CD14-positive monocyte (primary cell): ENCODE measurements around the gene KBTBD12. TPM values are rescaled to one million over a fixed set of nuclear protein-coding genes. Genes with fewer than 3 reads are reported as not detected.
"Not testable (repeated sequence)": the region's sequence is repeated elsewhere in the genome, so short reads cannot be mapped to it uniquely, and the experiment has no call there.

Experiments used
- DNase-seq, 3 donors: peaks; one replicate each; pipeline ENCODE4 v3.0.0-alpha.2; 2011 to 2022
- H2AFZ ChIP-seq: 2 replicates; pipeline ENCODE4 v1.6.0; 2012; ENCODE audit warnings: mild to moderate bottlenecking, low read depth, low read length, inconsistent platforms; ENCODE audit not compliant: insufficient read depth, poor library complexity, severe bottlenecking
- H3K27ac ChIP-seq, 2 donors: 1 replicate in 1 of 2; 2 replicates in 1 of 2; pipeline ENCODE4 v1.5.1; 2012 to 2013; ENCODE audit warnings: low read length in 2 of 2, control low read depth in 1 of 2, inconsistent platforms in 1 of 2, low read depth in 1 of 2, mild to moderate bottlenecking in 1 of 2
- H3K27me3 ChIP-seq, 2 donors: one replicate each; pipeline versions ENCODE4 v1.6.0 to v1.6.1; 2011 to 2013; ENCODE audit warnings: low read length in 2 of 2; ENCODE audit not compliant: control insufficient read depth in 2 of 2, insufficient read depth in 2 of 2
- H3K36me3 ChIP-seq, 2 donors: replicated peaks in 1 of 2; 1 replicate in 1 of 2; 2 replicates in 1 of 2; pipeline versions ENCODE4 v1.5.1 to v1.6.1; 2012 to 2013; ENCODE audit warnings: low read length in 2 of 2, control low read depth in 1 of 2, inconsistent platforms in 1 of 2, mild to moderate bottlenecking in 1 of 2; ENCODE audit not compliant: insufficient read depth in 2 of 2, control insufficient read depth in 1 of 2
- H3K4me1 ChIP-seq, 2 donors: 1 replicate in 1 of 2; 2 replicates in 1 of 2; pipeline versions ENCODE4 v1.5.1 to v1.6.1; 2012 to 2013; ENCODE audit warnings: low read length in 2 of 2, control low read depth in 1 of 2, inconsistent platforms in 1 of 2, mild to moderate bottlenecking in 1 of 2, moderate library complexity in 1 of 2; ENCODE audit not compliant: insufficient read depth in 2 of 2, control insufficient read depth in 1 of 2
- H3K4me2 ChIP-seq: replicated peaks from 2 replicates; pipeline ENCODE3; 2012; ENCODE audit warnings: low read length, moderate library complexity, mild to moderate bottlenecking; ENCODE audit not compliant: poor library complexity, severe bottlenecking; ENCODE audit errors: extremely low read depth
- H3K4me3 ChIP-seq, 3 experiments: fragments of 200-600 bp in 1 of 3; sonication (generic) in 1 of 3; replicated peaks in 1 of 3; 1 replicate in 2 of 3; 2 replicates in 1 of 3; pipeline ENCODE4 v1.5.1; 2011 to 2013; ENCODE audit warnings: low read length in 3 of 3, mild to moderate bottlenecking in 3 of 3, control low read depth in 2 of 3, low read depth in 2 of 3, inconsistent platforms in 1 of 3, moderate library complexity in 1 of 3
- H3K79me2 ChIP-seq: 2 replicates; pipeline ENCODE4 v1.6.0; 2012; ENCODE audit warnings: mild to moderate bottlenecking, control low read depth, inconsistent platforms, low read length, moderate library complexity; ENCODE audit not compliant: insufficient read depth
- H3K9ac ChIP-seq: 2 replicates; pipeline ENCODE4 v1.6.0; 2017; ENCODE audit warnings: low read length, mild to moderate bottlenecking; ENCODE audit not compliant: insufficient read depth, poor library complexity, severe bottlenecking
- H3K9me3 ChIP-seq, 2 donors: replicated peaks in 1 of 2; 1 replicate in 1 of 2; 2 replicates in 1 of 2; pipeline versions ENCODE4 v1.5.1 to v1.6.1; 2012 to 2013; ENCODE audit warnings: low read length in 2 of 2, control low read depth in 1 of 2; ENCODE audit not compliant: control insufficient read depth in 1 of 2, insufficient read depth in 1 of 2
- H4K20me1 ChIP-seq: 2 replicates; pipeline ENCODE4 v1.6.0; 2012; ENCODE audit warnings: mild to moderate bottlenecking, low read length, control low read depth, moderate library complexity; ENCODE audit not compliant: insufficient read depth
- H3K27ac Mint-ChIP-seq, 7 donors: one replicate each; pipeline ENCODE4 v1.8.0; 2020; ENCODE audit warnings: mild to moderate bottlenecking in 7 of 7, mixed read lengths in 7 of 7, moderate library complexity in 6 of 7, inconsistent platforms in 2 of 7
- H3K27me3 Mint-ChIP-seq, 3 donors: one replicate each; pipeline ENCODE4 v1.8.0; 2021 to 2022; ENCODE audit warnings: low read depth in 3 of 3, mild to moderate bottlenecking in 3 of 3, mixed read lengths in 3 of 3, moderate library complexity in 3 of 3, inconsistent platforms in 1 of 3
- H3K36me3 Mint-ChIP-seq, 2 donors: one replicate each; pipeline ENCODE4 v1.8.0; 2020; ENCODE audit warnings: mixed read lengths in 2 of 2, inconsistent platforms in 1 of 2, mild to moderate bottlenecking in 1 of 2
- H3K4me1 Mint-ChIP-seq: one replicate; pipeline ENCODE4 v1.8.0; 2020; ENCODE audit warnings: mild to moderate bottlenecking, mixed read lengths
- H3K4me3 Mint-ChIP-seq, 2 donors: one replicate each; pipeline ENCODE4 v1.8.0; 2020; ENCODE audit warnings: mild to moderate bottlenecking in 2 of 2, mixed read lengths in 2 of 2, moderate library complexity in 1 of 2
- H3K9me3 Mint-ChIP-seq, 7 donors: one replicate each; pipeline ENCODE4 v1.8.0; 2020 to 2022; ENCODE audit warnings: mixed read lengths in 7 of 7, mild to moderate bottlenecking in 6 of 7, moderate library complexity in 6 of 7, inconsistent platforms in 2 of 7
- WGBS: methylation state at CpG from one replicate; pipeline ENCODE4 v1.1.5; 2013; ENCODE audit warnings: missing lambda C conversion rate; ENCODE audit not compliant: insufficient coverage; 5-methylcytosine and 5-hydroxymethylcytosine counted together
- intact Hi-C, 2 donors: fragments of 100-400 bp; cut with micrococcal nuclease; formaldehyde crosslinking; loops; one replicate each; pipeline versions ENCODE4 v1.15.0 to v1.15.1; 2023
- polyA plus RNA-seq, 3 donors: library from polyadenylated mRNA; depleted of rRNA in 1 of 3; unstranded in 2 of 3; stranded (reverse) in 1 of 3; fragments of 300-500 nt in 2 of 3; fragments of >200 nt in 1 of 3; fragmentation: Illumina TruSeq in 2 of 3; gene quantifications; 1 replicate in 2 of 3; 2 replicates in 1 of 3; pipeline ENCODE4 v1.2.3, GENCODE V29; 2012 to 2021
- TF ChIP-seq, protein P1 (sequence below): fragments of 200-600 bp; IDR thresholded peaks from one replicate; pipeline ENCODE4 v1.8.0; 2022; ENCODE audit warnings: antibody characterized with exemption, mild to moderate bottlenecking

Gene KBTBD12
- polyA plus RNA-seq, 3 donors: not detected

DNA sequence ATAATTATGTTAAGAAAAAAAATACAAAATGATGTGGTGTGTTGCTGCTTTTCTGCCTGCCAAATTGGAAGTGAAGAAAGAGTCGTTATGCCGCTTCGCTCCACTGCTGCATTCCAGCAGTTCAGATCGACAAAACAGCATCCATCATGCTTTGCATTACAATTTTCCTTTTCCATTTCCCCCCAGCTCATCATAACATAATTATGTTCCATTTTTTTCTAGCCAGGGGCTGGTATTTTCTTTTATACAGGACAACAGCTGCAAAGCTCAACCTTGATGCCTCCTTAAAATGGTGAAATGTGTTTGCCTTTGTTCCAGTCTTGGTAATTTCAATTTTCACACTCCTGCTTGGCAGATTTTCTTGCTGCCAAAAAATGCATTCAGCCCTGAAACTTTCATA, 44.9 kb upstream of the KBTBD12 start:
- Mint-ChIP-seq H3K36me3 (no peaks in the 10 kb centered on the region), H3K4me1 (no peaks in the 10 kb centered on the region), H3K4me3 (no peak overlapping the region), H3K27me3 (peaks cover 0 to 6% (median 5%) of the 10 kb centered on the region in 3 donors), H3K27ac (no peak overlapping the region), H3K9me3 (peaks cover 0 to 5% (median 3%) of the 10 kb centered on the region in 7 donors)
- H2AFZ ChIP-seq: no peak overlapping the region
- no peaks in the 10 kb centered on the region for H3K36me3 ChIP-seq
- H3K9me3 ChIP-seq: no peaks in the 10 kb centered on the region
- TF ChIP-seq, protein P1, sequence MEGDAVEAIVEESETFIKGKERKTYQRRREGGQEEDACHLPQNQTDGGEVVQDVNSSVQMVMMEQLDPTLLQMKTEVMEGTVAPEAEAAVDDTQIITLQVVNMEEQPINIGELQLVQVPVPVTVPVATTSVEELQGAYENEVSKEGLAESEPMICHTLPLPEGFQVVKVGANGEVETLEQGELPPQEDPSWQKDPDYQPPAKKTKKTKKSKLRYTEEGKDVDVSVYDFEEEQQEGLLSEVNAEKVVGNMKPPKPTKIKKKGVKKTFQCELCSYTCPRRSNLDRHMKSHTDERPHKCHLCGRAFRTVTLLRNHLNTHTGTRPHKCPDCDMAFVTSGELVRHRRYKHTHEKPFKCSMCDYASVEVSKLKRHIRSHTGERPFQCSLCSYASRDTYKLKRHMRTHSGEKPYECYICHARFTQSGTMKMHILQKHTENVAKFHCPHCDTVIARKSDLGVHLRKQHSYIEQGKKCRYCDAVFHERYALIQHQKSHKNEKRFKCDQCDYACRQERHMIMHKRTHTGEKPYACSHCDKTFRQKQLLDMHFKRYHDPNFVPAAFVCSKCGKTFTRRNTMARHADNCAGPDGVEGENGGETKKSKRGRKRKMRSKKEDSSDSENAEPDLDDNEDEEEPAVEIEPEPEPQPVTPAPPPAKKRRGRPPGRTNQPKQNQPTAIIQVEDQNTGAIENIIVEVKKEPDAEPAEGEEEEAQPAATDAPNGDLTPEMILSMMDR: no peak
- no peak overlapping the region for H3K27ac ChIP-seq
- no peak for DNase-seq
- H3K9ac ChIP-seq: no peak overlapping the region
- H3K4me2 ChIP-seq: no peak overlapping the region
- no peaks in the 10 kb centered on the region for H4K20me1 ChIP-seq
- H3K4me3 ChIP-seq: no peak overlapping the region
- no peaks in the 10 kb centered on the region for H3K4me1 ChIP-seq
- intact Hi-C loops: no loop called here
- 100% methylated on average over 1 of the region's 4 CpGs for WGBS
- no peaks in the 10 kb centered on the region for H3K27me3 ChIP-seq
- no peaks in the 10 kb centered on the region for H3K79me2 ChIP-seq

DNA sequence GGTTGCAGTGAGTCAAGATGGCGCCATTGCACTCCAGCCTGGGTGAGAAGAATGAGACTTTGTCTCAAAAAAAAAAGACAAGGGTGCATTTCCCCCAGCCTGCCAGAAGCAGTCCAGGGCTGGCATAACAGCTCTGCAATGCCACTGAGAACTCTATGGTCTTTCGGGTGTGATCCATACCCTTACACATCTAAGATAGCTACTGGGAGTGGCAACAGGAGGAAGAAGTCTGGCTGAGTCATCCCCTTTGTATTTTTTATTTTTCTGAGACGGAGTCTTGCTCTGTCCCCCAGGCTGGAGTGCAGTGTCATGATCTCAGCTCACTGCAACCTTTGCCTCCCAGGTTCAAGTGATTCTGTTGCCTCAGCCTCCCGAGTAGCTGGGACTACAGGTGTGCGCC, 40.9 kb upstream of the KBTBD12 start:
- H2AFZ ChIP-seq, H4K20me1 ChIP-seq, H3K36me3 Mint-ChIP-seq, H3K27ac Mint-ChIP-seq, H3K27me3 Mint-ChIP-seq, H3K4me3 ChIP-seq, H3K27me3 ChIP-seq, H3K9me3 Mint-ChIP-seq, H3K9ac ChIP-seq, H3K4me2 ChIP-seq, H3K36me3 ChIP-seq, H3K9me3 ChIP-seq, H3K27ac ChIP-seq, intact Hi-C loops, H3K79me2 ChIP-seq, H3K4me3 Mint-ChIP-seq, DNase-seq, H3K4me1 Mint-ChIP-seq, H3K4me1 ChIP-seq: not testable (repeated sequence)
- WGBS: 67% methylated on average over 2 of the region's 5 CpGs
